Measurements from ENCODE around the gene AXIN1.

Gene AXIN1

DNA sequence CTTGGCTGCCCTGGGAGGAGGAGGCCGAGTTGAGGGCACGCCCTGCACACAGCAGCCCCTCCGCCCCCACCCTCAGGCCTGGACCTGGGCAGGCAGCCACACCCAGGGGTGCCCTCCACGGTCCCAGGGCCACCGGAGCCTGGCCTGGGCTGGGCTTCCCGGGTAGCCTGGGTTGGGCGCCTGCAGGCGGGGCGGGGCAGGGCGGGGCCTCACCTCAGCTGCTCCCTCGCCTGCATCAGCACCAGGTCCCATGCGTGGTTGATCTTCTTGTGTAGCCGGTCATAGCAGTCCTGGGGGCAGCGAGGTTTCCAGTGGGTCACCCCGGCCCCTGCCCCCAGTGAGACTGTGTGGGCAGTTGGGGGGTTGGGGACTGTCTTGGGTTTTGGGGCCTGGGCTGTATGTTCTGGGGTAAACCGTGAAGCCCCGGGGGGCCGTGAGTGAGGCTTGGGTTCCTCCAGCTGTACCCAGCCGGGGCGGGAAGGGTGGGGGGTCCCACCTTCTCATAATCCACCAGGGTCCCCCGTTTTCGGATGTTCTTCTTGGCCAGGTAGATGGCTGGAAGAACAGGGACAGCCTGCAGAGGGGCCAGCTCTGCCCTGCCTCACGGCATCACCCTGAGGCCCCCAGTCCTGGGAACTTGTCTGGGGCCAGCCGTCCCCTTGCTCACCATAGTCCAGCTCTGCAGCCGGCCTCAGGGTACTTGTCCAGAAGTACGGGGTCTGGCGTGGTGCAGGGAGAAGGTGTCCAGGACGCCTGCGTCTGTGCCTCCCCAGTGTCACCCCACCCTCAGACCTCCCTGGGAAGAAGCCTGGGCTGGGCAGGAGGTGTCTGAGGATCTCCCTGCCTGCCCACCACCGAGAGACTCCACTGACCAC is 78.7 kb downstream of the AXIN1 start:
- no peak for TF ChIP-seq CTCF (IDR thresholded peaks at IDR 0.05)
- Histone ChIP-seq H3K27me3 (peaks cover 70% of the 10 kb centered on the region), H3K36me3 (no peaks in the 10 kb centered on the region), H3K9me3 (no peaks in the 10 kb centered on the region), H3K4me1 (ENCODE audit: control insufficient read depth in 1 of 2, insufficient read depth in 1 of 2, low read depth in 1 of 2, low read length in 1 of 2) (peaks cover 0 to 3% of the 10 kb centered on the region in 2 experiments), H3K27ac (no peak overlapping the region), H3K4me3 (ENCODE audit: low read depth in 1 of 2, low read length in 1 of 2) (no peak overlapping the region)

DNA sequence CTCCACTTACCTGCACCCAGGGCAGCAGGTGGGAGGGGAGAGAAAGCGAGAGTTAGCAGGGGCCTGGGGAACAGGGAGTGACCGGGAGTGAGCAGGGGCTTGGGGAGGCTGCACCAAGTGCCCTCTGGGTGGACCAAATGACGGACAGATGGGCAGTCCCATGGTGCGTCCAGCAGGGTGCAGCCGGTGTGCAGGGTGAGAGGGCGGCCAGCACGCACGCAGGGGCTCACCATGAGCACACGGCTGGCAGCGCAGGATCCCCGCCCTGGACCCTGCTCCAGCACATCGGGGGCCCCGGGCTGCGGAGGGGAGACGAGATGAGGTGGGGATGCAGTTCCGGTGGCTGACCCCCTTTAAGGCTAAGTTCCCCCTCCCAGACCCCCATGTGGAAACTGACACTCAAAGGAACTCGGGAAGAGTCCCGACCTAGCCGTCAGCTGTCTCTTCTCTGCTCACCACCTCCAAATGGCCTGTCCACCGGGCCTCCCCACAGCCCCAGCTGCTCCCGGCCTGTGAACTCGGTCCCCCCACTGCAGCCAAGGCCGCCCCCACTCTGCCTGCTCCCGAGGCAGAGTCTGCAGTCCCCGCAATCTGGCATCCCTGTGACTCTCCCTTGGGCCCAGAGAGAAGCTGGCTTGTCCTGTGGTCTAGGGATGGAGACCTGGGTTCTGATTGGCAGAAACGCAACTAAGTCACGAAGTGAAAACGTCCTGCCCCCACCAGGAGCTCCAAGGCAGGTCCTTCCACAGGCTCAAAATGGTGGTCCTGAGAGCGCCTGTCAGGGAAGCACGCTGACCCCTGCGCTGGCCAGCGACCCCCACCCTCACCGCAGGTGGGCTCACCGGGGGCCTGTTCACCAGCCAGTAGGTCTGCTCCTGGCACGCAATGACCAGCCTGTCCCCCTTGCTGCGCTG is 79.6 kb downstream of the AXIN1 start:
- H3K4me1 ChIP-seq (ENCODE audit: control insufficient read depth in 1 of 2, insufficient read depth in 1 of 2, low read depth in 1 of 2, low read length in 1 of 2) = peaks cover 0 to 3% of the 10 kb centered on the region in 2 experiments
- no peak overlapping the region for H3K27ac ChIP-seq
- no peak overlapping the region for H3K4me3 ChIP-seq (ENCODE audit: low read depth in 1 of 2, low read length in 1 of 2)
- H3K9me3 ChIP-seq = no peaks in the 10 kb centered on the region
- TF ChIP-seq CTCF (IDR thresholded peaks at IDR 0.05) = no peak
- peaks cover 61% of the 10 kb centered on the region for H3K27me3 ChIP-seq
- H3K36me3 ChIP-seq = no peaks in the 10 kb centered on the region

DNA sequence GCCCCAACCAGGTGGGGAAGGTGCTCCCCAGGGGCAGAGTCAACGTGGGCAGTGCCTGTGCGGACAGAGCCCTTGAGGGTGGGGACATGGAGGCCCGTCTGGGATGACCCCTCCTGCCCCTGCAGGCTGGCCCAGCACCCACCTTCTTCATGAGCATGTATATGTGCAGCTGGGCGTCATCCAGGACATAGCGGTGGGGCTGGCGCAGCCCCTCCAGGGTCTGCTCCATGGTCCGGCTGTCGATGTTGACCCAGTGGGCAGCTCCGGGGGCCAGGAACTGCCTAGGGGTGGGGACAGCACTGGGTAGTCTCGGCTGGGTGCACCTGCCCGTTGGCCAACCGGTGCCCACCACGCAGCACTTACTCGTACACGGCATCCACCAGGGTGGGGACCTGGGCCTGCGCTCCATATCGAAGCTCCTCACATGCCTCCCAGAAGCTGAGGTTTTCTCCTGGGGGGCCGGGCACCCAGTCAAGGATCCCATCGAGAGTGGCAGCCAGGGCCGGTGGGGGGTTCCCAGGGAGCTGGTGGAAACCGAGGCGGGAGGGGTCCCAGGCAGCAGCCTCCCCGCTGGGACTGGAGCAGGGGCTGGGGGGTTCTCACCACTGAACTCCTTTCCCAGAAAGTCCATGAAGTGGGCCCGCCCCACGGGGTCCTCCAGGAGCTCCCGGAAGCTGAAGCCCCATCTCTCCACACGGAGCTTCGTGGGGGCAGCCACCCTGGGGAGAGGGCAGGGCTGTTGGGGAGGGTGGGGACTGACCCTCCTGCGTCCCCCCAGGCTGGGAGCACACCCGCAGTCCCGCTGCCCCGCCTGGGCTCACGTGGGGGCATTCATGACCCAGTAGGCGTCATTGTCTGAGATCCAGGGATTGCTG is 81.9 kb downstream of the AXIN1 start:
- Histone ChIP-seq H3K9me3 (no peaks in the 10 kb centered on the region), H3K36me3 (peaks cover 4% of the 10 kb centered on the region), H3K4me1 (ENCODE audit: control insufficient read depth in 1 of 2, insufficient read depth in 1 of 2, low read depth in 1 of 2, low read length in 1 of 2) (peaks cover 0 to 3% of the 10 kb centered on the region in 2 experiments), H3K27me3 (peaks cover 38% of the 10 kb centered on the region), H3K27ac (no peak overlapping the region), H3K4me3 (ENCODE audit: low read depth in 1 of 2, low read length in 1 of 2) (no peak overlapping the region)
- no peak for TF ChIP-seq CTCF (IDR thresholded peaks at IDR 0.05)

GRCh38 chr16:269061-269796 is 83.3 kb downstream of the AXIN1 start:
- Histone ChIP-seq H3K36me3 (peaks cover 18% of the 10 kb centered on the region), H3K9me3 (no peaks in the 10 kb centered on the region), H3K27me3 (peaks cover 24% of the 10 kb centered on the region), H3K4me3 (ENCODE audit: low read depth in 1 of 2, low read length in 1 of 2) (no peak overlapping the region), H3K4me1 (ENCODE audit: control insufficient read depth in 1 of 2, insufficient read depth in 1 of 2, low read depth in 1 of 2, low read length in 1 of 2) (no peaks in the 10 kb centered on the region), H3K27ac (no peak overlapping the region)
- TF ChIP-seq CTCF (IDR thresholded peaks at IDR 0.05) = no peak
